Mucosa of rectum (tissue), 2 donors: ENCODE results near the gene NACA2.
"Not testable (repeated sequence)": the region's sequence is repeated elsewhere in the genome, so short reads cannot be mapped to it uniquely, and the experiment has no call there.

ENCODE experiments used
- H3K27ac ChIP-seq, 2 donors: one replicate each; pipeline ENCODE4 v1.7.0; 2013; ENCODE audit warnings: inconsistent platforms in 2 of 2, low read depth in 2 of 2, low read length in 2 of 2
- H3K27me3 ChIP-seq, 2 donors: one replicate each; pipeline ENCODE4 v1.7.0; 2013; ENCODE audit warnings: low read length in 2 of 2; ENCODE audit not compliant: control insufficient read depth in 2 of 2, insufficient read depth in 2 of 2
- H3K36me3 ChIP-seq, 2 donors: one replicate each; pipeline ENCODE4 v1.7.0; 2013; ENCODE audit warnings: low read length in 2 of 2; ENCODE audit not compliant: control insufficient read depth in 2 of 2, insufficient read depth in 2 of 2
- H3K4me1 ChIP-seq, 2 donors: one replicate each; pipeline ENCODE4 v1.7.0; 2013; ENCODE audit warnings: low read length in 2 of 2, mild to moderate bottlenecking in 1 of 2; ENCODE audit not compliant: control insufficient read depth in 2 of 2, insufficient read depth in 2 of 2
- H3K4me3 ChIP-seq, 2 donors: one replicate each; pipeline ENCODE4 v1.7.0; 2013; ENCODE audit warnings: low read length in 2 of 2
- H3K9ac ChIP-seq, 2 donors: one replicate each; pipeline ENCODE4 v1.7.0; 2013; ENCODE audit warnings: low read length in 2 of 2, low read depth in 1 of 2, mild to moderate bottlenecking in 1 of 2
- H3K9me3 ChIP-seq, 2 donors: one replicate each; pipeline ENCODE4 v1.7.0; 2013; ENCODE audit warnings: low read length in 2 of 2; ENCODE audit not compliant: control insufficient read depth in 2 of 2
- donor health status: healthy.
- donor health status: Normal muscosa, but diverticular disease.

The NACA2 gene

DNA sequence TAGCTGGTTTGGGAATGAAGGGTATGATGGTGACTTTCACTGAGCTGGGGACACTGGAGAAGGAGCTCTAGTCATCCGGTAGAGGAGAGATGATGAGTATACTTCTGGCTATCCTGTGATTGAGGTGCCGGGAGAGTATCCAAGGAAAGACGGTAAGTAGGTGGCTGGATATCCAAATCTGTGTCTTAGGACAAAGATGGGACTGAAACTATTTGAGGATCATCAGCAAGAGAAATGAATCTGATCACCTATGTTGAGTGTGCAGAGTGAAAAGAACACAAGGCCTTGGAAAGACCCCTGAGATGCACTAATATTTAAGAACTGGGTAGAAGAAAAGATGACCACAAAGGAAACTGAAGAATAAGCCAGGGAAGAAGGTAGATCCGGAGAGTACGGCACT is 1.0 kb downstream of the NACA2 start:
- Histone ChIP-seq H3K9ac (no peak overlapping the region), H3K36me3 (no peaks in the 10 kb centered on the region), H3K27ac (no peak overlapping the region), H3K4me1 (no peaks in the 10 kb centered on the region), H3K9me3 (no peaks in the 10 kb centered on the region), H3K4me3 (no peak overlapping the region), H3K27me3 (peaks cover 3 to 4% of the 10 kb centered on the region in 2 donors)

DNA sequence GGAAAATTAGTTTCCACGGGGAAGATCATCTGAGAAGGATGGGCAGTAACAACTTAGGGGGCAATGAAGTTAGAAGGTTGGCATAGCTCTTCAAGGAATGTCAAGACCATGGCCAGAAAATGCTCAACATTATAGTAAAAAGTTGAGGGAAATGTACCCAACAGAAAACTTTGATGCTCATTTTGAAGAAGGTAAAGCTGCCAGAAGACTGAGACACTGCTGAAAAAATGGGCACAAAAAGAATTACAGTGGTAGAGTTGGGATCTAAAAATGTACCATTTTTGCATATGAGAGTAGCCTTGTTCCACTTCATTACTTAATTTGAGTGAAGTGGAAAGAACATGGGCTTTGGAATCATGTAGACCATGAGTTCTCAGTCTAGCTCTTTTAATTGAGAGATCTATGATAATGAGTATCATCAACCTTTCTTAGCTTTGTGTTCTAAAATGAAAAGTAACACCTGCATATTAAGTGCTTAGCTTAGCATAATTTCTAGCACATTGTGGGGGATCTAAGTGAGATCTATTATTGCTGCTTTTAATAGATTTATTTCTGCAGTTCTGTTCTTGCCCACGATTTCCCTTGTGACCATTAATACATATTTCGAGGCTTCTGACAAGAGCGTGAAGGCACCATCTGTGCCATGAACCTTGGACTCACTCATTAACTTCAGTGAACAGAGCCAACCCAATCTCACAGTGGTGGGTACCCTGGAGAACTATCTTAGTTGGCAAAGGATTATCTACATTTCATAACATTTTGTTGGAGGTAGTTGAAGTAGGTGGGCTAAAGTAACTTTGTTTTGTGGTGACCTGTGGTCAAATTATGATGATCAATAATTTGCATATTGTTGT is 3.0 kb downstream of the NACA2 start:
- H3K36me3 ChIP-seq: no peaks in the 10 kb centered on the region
- peaks cover 0 to 4% of the 10 kb centered on the region in 2 donors for H3K27me3 ChIP-seq
- H3K27ac ChIP-seq: no peak overlapping the region
- H3K9ac ChIP-seq: no peak overlapping the region
- no peak overlapping the region for H3K4me3 ChIP-seq
- no peaks in the 10 kb centered on the region for H3K4me1 ChIP-seq
- no peaks in the 10 kb centered on the region for H3K9me3 ChIP-seq

- Histone ChIP-seq H3K9me3 (no peaks in the 10 kb centered on the region), H3K9ac (no peak overlapping the region), H3K36me3 (no peaks in the 10 kb centered on the region), H3K4me1 (no peaks in the 10 kb centered on the region), H3K27ac (no peak overlapping the region), H3K4me3 (no peak overlapping the region), H3K27me3 (peaks cover 0 to 4% of the 10 kb centered on the region in 2 donors)
Measured at GRCh38 chr17:61587242-61587641, 3.8 kb downstream of the NACA2 start.

DNA sequence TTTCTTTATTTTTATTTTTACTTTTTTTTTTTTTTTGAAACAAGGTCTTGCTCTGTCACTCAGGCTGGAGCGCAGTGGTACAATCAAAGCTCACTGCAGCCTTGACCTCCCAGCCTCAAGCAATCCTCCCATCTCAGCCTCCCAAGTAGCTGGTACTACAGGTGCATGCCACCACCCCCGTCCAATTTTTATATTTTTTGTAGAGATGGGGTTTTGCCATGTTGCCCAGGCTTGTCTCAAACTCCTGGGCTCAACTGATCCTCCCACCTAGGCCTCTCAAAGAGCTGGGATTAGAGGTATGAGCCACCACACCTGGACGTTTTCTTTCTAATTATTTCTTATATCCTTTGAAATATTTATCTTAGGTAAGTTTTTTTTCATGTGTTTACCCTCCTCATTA is 4.4 kb downstream of the NACA2 start:
- not testable (repeated sequence) for H3K36me3 ChIP-seq, H3K9ac ChIP-seq, H3K27ac ChIP-seq, H3K27me3 ChIP-seq, H3K4me1 ChIP-seq, H3K4me3 ChIP-seq, H3K9me3 ChIP-seq

GRCh38 chr17:61586031-61586566 is 4.9 kb downstream of the NACA2 start:
- no peak overlapping the region for H3K4me3 ChIP-seq
- no peaks in the 10 kb centered on the region for H3K36me3 ChIP-seq
- no peaks in the 10 kb centered on the region for H3K9me3 ChIP-seq
- H3K27me3 ChIP-seq: peaks cover 4% of the 10 kb centered on the region in 2 donors
- no peaks in the 10 kb centered on the region for H3K4me1 ChIP-seq
- no peak overlapping the region for H3K27ac ChIP-seq
- no peak overlapping the region for H3K9ac ChIP-seq

DNA sequence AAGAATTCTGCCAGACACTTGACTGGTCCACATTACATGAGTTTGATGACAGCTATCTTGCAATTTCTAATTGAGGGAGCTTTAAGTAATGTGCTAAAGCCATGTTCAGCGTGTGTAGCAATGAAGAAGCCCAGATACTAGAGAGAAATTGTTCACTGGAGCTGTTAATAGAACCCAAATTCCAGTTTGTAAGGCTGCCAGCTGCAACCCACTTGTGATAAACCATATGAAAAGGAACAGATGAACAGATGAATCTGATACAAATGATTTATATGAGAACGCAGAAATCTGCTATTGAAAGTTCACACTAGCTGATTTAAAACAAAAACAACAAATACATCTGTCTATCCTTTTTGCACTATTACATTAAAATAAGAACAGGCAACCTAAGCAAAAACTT is 6.2 kb downstream of the NACA2 start:
- H3K9ac ChIP-seq: no peak overlapping the region
- H3K4me1 ChIP-seq: no peaks in the 10 kb centered on the region
- no peak overlapping the region for H3K27ac ChIP-seq
- no peak overlapping the region for H3K4me3 ChIP-seq
- H3K27me3 ChIP-seq: peaks cover 3 to 7% of the 10 kb centered on the region in 2 donors
- H3K36me3 ChIP-seq: no peaks in the 10 kb centered on the region
- no peaks in the 10 kb centered on the region for H3K9me3 ChIP-seq

GRCh38 chr17:61584266-61584665 is 6.8 kb downstream of the NACA2 start:
- no peaks in the 10 kb centered on the region for H3K9me3 ChIP-seq
- no peak overlapping the region for H3K9ac ChIP-seq
- H3K36me3 ChIP-seq: no peaks in the 10 kb centered on the region
- H3K27me3 ChIP-seq: peaks cover 0 to 7% of the 10 kb centered on the region in 2 donors
- no peak overlapping the region for H3K4me3 ChIP-seq
- no peaks in the 10 kb centered on the region for H3K4me1 ChIP-seq
- no peak overlapping the region for H3K27ac ChIP-seq

DNA sequence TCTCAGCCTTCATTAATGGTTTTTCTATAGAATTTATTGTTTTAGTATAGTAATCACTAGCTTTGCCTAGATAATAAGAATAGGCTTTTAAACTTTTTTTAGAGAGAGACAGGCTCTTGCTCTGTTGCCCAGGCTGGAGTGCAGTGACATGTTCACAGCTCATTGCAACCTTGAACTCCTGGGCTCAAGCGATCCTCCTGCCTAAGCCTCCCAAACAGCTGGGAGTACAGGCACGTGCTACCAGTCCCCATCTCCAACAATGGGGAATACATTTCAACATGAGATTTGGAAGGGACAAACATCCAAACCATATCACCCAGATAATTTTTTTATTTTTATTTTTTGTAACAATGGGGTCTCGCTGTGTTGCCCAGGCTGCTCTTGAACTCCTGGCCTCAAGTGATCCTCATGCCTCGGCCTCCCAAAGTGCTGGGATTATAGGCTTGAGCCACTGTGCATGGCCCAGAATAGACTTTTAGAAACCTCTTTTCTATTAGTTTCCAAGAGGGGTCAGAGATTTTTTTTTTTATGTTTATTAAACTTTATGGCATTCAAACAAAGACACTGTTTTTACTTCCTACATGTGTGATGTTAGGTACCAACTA is 7.3 kb downstream of the NACA2 start:
- H3K36me3 ChIP-seq: no peaks in the 10 kb centered on the region
- H3K4me3 ChIP-seq: no peak overlapping the region
- H3K27ac ChIP-seq: no peak overlapping the region
- H3K4me1 ChIP-seq: no peaks in the 10 kb centered on the region
- no peak overlapping the region for H3K9ac ChIP-seq
- peaks cover 0 to 7% of the 10 kb centered on the region in 2 donors for H3K27me3 ChIP-seq
- no peaks in the 10 kb centered on the region for H3K9me3 ChIP-seq

DNA sequence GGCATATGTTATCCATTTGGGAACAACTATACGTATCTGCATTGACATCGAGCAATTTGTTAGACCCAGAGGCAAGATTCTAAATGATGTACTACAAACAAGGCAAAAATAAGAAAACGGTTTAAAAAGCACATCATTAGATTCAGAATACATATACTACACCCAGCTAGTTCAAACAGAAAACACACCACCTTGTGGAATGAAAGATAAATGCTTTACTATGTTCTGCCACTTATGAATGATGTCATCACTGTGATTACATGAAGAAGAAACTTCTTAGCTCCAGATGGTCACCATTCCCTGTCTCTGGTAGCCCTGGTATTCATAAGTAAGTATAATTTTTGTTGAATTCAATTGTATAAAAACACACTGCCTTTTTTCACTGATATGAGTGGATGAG is 7.8 kb downstream of the NACA2 start:
- Histone ChIP-seq H3K4me3 (no peak overlapping the region), H3K27me3 (peaks cover 0 to 7% of the 10 kb centered on the region in 2 donors), H3K4me1 (no peaks in the 10 kb centered on the region), H3K9me3 (no peaks in the 10 kb centered on the region), H3K36me3 (no peaks in the 10 kb centered on the region), H3K9ac (no peak overlapping the region), H3K27ac (no peak overlapping the region)

DNA sequence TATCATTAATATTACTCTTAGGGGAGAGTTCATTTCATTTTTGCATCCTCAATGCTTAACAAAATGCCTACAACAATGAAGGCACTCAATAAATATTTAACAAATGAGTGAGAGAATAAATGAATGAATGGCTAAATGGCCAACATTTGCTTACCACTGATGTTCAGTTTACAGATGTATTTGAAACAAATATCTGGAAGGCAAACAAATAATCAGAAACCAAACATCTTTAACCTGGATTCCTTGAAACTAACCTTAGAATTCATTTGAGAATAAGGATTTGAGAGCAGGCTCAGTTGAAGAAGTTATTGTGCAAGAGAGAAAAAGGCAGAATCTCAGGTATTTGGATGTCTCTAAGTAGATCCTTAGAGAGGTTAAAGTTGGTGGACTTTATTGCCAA is 8.4 kb downstream of the NACA2 start:
- no peaks in the 10 kb centered on the region for H3K36me3 ChIP-seq
- H3K9me3 ChIP-seq: no peaks in the 10 kb centered on the region
- no peaks in the 10 kb centered on the region for H3K4me1 ChIP-seq
- peaks cover 0 to 7% of the 10 kb centered on the region in 2 donors for H3K27me3 ChIP-seq
- no peak overlapping the region for H3K4me3 ChIP-seq
- no peak overlapping the region for H3K27ac ChIP-seq
- H3K9ac ChIP-seq: no peak overlapping the region
